Measurements from ENCODE around the gene GPC6.
A peak's percentile ranks its signal among the peaks of the same experiment; 100 is the strongest.

Gene GPC6

DNA sequence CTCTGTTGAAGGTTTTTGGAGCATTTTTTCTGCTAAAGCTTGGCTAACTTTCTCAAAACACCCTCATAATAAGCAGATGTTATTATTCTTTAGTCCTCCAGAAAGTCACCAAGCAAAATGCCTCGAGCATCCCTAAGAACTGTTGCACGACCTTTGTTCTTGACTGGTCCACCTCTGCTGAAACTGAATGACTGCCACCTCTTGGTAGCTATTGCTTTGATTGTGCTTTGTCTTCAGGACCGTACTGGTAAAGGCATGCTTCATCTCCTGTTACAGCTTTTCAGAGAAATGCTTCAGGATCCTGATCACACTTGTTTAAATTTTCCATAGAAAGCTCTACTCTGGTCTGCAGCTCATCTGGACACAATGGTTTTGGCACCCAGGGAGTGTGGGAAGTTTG lies 998.1 kb downstream of the GPC6 start:
- no peak for DNase-seq (ENCODE audit: low read depth, low spot score)
- no peak overlapping the region for H3K4me3 ChIP-seq (ENCODE audit: low read depth, low read length)
- TF ChIP-seq CTCF (IDR thresholded peaks at IDR 0.05; ENCODE audit: insufficient read depth, low read length, missing control alignments), result no peak
- POLR2A ChIA-PET, result no interaction called here
- CTCF ChIA-PET, result no interaction called here

- no peak for DNase-seq (ENCODE audit: low read depth, low spot score)
- POLR2A ChIA-PET, result no interaction called here
- CTCF ChIA-PET, result interaction anchor here (1.0 kb wide), 1 partner anchor 10 kb away, joined by 3 read pairs; no protein-coding TSS in a partner anchor
- TF ChIP-seq CTCF (IDR thresholded peaks at IDR 0.05; ENCODE audit: insufficient read depth, low read length, missing control alignments), result no peak
- no peak overlapping the region for H3K4me3 ChIP-seq (ENCODE audit: low read depth, low read length)
Measured at GRCh38 chr13:94227255-94227879, 1000.8 kb downstream of the GPC6 start.

DNA sequence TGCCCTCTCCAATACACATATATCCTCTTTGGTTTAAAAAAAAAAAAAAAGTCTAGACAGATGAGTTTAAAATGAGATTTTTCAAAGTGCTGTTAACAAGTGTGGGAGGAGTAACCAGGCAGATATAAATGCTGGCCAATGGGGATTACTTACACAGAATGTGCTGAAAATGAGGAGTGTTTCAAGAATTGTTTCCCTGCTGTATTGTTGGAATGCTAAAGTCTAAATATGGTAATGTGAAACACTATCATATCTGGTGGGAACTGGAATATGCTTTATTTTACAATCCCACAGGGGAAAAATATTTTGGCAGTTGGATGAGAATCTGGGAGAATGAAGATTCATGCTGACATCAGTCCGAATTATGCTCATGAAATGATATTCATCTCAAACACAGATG lies 1002.2 kb downstream of the GPC6 start:
- H3K4me3 ChIP-seq (ENCODE audit: low read depth, low read length), result no peak overlapping the region
- no peak for DNase-seq (ENCODE audit: low read depth, low spot score)
- TF ChIP-seq CTCF (IDR thresholded peaks at IDR 0.05; ENCODE audit: insufficient read depth, low read length, missing control alignments), result no peak
- ChIA-PET CTCF (no interaction called here), POLR2A (no interaction called here)

GRCh38 chr13:94232161-94232950 lies 1005.7 kb downstream of the GPC6 start:
- CTCF ChIA-PET, result interaction anchor here (0.9 kb wide), 1 partner anchor 11 kb away, joined by 3 read pairs; no protein-coding TSS in a partner anchor
- no peak for DNase-seq (ENCODE audit: low read depth, low spot score)
- POLR2A ChIA-PET, result no interaction called here
- no peak overlapping the region for H3K4me3 ChIP-seq (ENCODE audit: low read depth, low read length)
- TF ChIP-seq CTCF (IDR thresholded peaks at IDR 0.05; ENCODE audit: insufficient read depth, low read length, missing control alignments), result no peak

- POLR2A ChIA-PET, result no interaction called here
- no peak for TF ChIP-seq CTCF (IDR thresholded peaks at IDR 0.05; ENCODE audit: insufficient read depth, low read length, missing control alignments)
- CTCF ChIA-PET, result no interaction called here
- no peak for DNase-seq (ENCODE audit: low read depth, low spot score)
- no peak overlapping the region for H3K4me3 ChIP-seq (ENCODE audit: low read depth, low read length)
Measured at GRCh38 chr13:94232956-94233355, 1006.3 kb downstream of the GPC6 start.

DNA sequence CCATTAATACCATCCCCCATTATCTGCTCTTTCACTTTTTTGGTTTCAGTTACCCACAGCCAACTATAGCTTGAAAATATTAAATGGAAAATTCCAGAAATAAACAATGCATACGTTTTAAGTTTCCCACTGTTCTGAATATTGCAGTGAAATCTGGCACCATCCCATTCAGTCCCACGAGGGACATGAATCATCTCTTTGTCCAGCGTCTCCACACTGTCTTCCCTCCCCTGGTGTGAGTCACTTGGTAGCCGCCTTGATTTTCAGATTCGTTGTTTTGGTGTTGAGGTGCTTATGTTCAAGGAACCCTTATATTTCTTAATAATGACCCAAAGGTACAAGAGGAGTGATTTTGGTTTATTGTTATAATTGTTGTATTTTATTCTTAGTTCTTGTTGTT lies 1006.8 kb downstream of the GPC6 start:
- TF ChIP-seq CTCF (IDR thresholded peaks at IDR 0.05; ENCODE audit: insufficient read depth, low read length, missing control alignments), result no peak
- DNase-seq (ENCODE audit: low read depth, low spot score), result peak; percentile 53
- ChIA-PET CTCF (no interaction called here), POLR2A (no interaction called here)
- no peak overlapping the region for H3K4me3 ChIP-seq (ENCODE audit: low read depth, low read length)

All from AG04449 (cell line).